Left ventricle myocardium superior (tissue), 1 donor: ENCODE data around the gene NAV3. TPM values are rescaled to one million over a fixed set of nuclear protein-coding genes. Genes with fewer than 3 reads are reported as not detected.

Source experiments
- ATAC-seq: fragments of 200-7000 bp; cut with Tn5 transposase; one replicate; pipeline ENCODE4 v1.9.1; 2020; ENCODE audit warnings: mild to moderate bottlenecking, moderate library complexity
- DNase-seq: peaks from one replicate; pipeline ENCODE4 v3.0.0-alpha.2; 2020
- intact Hi-C: fragments of 100-400 bp; cut with micrococcal nuclease; formaldehyde crosslinking; loops from one replicate; pipeline ENCODE4 v1.11.0; 2022
- total RNA-seq: library from RNA; stranded (reverse); fragmentation: NEBNext Ultra II Directional; extraction: Animal tissue kit (Norgen Biotek cat#: 25700); gene quantifications from one replicate; pipeline ENCODE4 v1.2.1, GENCODE V29; 2021
- donor health status: DM: no; HTN: yes; CAD: no; lungs with severe emphysema.

Gene NAV3
- total RNA-seq, 1 donor from 2014 or later: 3.3 TPM

DNA sequence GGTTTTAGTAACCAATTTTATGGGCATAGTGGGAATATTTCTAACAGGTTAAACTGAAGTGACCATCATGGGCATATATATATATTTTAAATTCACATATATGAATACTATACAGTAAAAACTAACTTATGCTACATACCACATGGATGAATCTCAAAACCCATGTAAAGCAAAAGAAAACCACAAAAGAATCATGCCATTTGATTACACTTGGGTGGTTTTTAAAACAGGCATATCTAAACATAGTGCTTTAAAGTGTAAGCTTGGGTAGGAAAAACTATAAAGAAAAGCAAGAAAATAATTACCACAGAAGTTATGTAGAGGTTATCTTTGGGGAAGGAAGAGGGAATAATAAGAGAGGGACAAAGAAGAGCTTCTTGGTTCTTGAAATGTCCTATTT is 326.1 kb downstream of the NAV3 start:
- DNase-seq (no peak), ATAC-seq (no peak)
- intact Hi-C loops: no loop called here

DNA sequence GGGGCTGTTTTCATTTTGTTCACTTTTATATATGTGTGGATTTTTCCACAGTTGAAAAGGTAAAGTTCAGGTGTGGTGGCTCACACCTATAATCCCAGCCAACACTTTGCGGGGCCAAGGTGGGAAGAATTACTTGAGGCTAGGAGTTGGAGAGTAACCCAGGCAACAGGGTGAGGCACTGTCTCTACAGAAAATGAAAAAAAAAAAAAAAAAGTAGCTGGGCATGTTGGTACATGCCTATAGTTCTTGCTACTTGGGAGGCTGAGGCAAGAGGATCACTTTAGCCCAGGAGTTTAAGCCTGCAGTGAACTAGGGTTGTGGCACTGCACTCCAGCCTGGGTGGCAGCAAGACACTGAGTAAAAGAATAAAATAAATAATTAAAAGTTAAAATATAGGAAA is 326.5 kb downstream of the NAV3 start:
- ATAC-seq (no peak), DNase-seq (no peak)
- intact Hi-C loops: no loop called here

DNA sequence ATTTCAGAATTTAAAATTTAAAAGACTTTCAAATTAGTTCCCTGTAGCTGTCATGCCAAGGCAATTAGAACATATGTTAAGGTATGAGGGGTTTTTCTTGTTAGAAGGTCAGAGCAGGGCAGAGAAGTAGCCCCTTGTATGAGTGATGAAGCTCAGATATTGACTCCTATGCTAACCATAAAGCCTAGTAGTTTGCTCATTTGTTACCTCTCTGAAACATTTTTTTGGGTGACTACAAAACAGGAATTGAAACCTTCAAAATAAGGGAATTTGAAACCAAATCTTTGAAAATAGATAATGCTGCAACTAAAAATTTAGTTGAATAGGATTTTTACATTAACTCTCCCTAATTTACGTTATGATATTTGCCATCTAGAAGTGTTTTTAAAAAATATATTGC is 333.5 kb downstream of the NAV3 start:
- DNase-seq (no peak), ATAC-seq (no peak)
- intact Hi-C loops: no loop called here

DNA sequence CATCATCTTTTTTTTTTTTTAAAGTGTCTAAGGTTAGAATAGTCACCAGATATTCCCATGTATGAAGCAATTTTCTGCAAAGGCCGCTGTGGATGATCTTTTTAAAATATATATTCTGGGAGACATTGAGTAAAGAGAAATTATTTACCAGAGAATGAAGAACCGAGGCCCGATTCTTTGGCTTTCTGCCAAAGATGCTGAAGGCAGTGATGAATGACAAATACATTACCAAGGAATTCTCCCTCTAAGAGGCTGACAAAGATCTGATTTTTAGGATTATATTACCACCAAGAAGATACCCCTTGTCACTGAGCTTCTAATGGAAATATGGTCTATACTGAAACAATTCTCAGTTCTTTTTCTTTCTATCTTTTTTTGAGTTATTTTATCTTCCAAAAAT is 336.8 kb downstream of the NAV3 start:
- ATAC-seq: no peak
- intact Hi-C loops: no loop called here

DNA sequence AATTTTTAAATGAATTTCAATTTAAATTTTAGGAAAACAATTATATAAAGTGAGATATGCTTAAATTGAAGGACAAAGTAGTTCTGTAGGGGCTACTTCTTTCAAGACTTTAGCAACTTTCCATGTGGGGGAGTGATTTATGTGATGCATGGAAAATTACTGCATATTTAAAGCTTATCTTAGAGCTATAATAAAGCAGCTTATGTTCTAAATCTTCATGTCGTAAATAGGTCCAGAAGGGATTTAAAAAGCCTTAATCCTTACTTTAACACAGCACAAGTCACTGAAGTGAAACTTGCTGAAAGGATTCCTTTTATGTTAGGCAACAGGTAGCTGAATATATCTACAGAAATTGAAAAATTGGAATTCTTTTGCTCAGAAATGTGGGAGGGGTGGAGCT is 340.4 kb downstream of the NAV3 start:
- intact Hi-C loops: no loop called here
- DNase-seq (no peak), ATAC-seq (no peak)

More for the DNA sequence above, 336.8 kb downstream of the NAV3 start:
- no peak for DNase-seq

DNA sequence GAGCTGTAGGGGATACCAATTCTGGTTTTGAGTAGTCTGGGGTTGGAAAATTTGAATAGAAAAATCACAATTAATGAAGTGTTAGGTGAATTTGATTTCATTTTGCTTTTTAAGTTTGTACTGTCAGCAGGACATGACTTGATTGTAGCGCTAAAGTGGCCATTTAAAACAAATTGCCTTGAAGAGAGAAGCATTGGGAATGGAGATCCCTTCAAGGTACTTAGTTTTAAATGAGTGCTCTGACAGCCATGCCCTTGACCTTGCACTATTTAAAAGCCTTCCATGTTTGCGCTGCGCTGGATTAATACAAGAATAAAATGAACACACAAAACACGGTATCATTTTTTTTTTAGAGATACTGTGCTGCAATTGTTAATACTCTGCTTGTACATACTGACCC is 345.9 kb downstream of the NAV3 start:
- DNase-seq (no peak), ATAC-seq (no peak)
- intact Hi-C loops: no loop called here

DNA sequence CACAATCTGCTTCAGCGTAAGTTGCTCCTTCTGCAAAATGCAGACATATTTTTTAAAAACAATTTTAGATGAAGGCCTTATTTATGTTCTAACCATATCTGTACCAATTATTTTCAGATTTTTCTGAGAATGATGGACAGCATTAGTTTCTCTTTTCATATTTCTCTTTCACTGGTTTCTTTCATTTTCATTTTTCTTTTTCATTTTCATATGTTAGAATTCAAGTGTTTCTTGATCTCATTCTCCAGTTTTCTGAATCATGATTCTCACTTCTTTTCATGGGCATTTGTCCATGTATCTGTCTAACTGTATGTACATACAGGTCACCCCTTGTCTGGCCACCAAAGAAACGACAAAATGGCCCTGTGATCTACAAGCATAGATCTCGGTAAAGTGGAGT is 346.6 kb downstream of the NAV3 start:
- no peak for DNase-seq
- intact Hi-C loops: no loop called here
- ATAC-seq: no peak

DNA sequence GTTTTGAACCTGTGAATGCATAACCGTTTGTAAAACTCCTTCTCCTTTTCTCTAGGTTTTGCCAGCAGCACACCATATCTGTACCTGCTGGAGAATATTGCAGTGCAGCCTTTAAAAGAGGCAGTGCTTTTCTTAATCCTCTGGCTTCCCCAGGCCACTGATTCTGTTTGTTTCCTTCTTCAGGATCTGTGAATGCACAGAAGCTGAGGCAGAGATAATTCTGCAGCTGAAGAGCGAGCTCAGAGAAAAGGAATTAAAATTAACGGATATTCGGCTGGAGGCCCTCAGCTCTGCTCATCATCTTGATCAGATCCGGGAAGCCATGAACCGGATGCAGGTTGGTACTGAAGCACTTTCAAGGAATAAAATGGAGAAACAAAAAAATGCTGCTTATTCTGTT is 348.7 kb downstream of the NAV3 start:
- ATAC-seq: no peak
- intact Hi-C loops: no loop called here
- DNase-seq: no peak

DNA sequence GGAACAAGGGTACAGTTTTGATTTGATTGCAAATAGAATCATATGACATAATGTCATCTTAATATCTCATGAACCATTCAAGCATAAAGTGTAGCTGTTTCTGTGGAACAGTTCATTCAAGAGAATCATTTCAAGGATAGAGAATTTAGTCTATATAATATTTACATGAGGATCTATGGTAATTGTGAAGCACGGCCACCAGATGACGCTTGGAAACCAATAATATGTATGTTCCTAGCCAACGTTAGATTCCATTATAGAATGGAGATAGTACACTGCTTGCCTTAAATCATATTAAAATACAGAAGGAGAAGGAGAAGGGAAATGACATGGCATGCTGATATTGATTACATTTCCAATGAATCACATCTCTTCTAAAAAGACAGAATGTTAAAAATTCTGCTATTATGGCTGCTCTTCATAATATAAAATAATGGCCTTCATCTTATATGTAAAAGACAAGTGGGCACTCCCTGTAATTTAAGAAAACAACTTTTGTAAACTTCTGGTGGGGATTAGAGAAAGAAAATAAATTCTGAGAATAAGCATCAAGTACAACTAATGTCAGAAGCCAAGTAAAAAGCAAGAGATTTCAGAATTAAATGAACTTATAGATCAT is 351.0 kb downstream of the NAV3 start:
- intact Hi-C loops: no loop called here
- no peak for ATAC-seq
- no peak for DNase-seq

DNA sequence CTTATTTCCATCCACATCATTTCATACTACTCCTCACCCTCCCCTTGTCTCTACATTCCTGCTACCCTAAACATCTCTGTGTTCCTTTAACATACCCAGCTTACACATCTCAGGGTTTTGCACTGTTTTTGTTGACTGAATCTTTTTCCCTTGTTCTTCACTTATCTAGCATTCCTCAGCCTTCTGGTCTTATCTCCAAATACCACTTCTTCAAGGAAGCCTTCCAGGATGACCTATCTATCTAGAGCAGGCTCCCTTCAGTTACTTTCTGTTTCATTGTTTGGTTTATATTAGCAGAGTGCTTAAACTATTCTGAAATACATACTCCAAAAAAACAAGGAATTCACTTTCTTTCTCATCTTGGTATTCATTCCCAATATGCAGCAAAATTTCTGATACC is 353.1 kb downstream of the NAV3 start:
- no peak for ATAC-seq
- DNase-seq: no peak
- intact Hi-C loops: no loop called here

DNA sequence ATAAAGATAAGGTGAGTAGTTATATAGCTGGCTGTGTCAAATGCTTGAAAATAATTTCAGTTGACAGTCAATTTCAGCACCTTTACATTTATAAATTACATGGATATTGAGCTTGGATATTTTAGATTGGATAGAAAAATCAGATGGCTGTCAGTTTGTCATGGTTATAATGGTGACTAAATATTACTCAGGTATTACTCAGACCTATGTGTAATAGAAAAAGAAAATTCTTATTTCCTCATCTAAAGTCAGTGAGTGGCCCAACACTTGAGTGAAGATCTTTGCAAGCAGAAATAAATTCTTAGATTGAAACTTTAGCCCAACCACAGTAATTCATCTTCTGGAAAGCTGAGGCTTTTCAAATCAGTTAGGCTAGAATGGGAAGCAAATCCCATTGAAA is 354.4 kb downstream of the NAV3 start:
- ATAC-seq (no peak), DNase-seq (no peak)

DNA sequence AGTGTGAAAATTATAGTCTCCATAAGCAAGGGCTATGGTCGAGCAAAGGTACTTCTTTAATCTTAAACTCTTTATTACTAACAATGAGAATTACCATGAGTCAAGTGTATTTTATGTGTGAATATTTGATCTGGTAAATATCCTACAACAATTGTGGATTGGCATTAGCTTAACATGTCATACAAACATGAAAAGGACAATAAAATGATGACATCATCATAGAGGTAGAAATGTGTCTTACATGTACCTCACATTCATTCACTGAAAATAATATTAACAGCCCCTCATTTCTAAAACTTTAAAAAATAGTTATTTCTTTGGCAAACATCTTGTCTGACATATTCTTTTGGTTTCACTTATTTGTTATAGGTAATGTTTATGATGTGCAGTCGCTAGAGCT is 355.0 kb downstream of the NAV3 start:
- ATAC-seq (no peak), DNase-seq (no peak)
- intact Hi-C loops: no loop called here

More for the DNA sequence above, 354.4 kb downstream of the NAV3 start:
- intact Hi-C loops: no loop called here

DNA sequence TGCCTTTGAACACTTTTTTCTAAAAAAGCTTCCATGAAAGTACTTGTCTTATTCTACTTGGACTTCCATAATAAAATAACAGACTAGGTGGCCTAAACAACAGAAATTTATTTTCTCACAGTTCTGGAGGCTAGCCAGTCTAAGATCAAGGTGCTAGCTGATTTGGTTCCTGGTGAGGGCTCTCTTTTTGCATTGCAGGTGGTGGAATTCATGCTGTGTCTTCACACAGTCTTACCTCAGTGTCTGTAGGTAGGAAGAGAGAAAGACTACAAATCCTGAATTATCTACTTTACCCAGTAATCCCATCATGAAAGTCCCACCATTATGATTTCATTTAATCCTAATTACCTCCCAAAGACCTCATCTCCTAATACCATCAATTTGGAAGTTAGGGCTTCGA is 356.0 kb downstream of the NAV3 start:
- intact Hi-C loops: no loop called here
- ATAC-seq: no peak
- no peak for DNase-seq

DNA sequence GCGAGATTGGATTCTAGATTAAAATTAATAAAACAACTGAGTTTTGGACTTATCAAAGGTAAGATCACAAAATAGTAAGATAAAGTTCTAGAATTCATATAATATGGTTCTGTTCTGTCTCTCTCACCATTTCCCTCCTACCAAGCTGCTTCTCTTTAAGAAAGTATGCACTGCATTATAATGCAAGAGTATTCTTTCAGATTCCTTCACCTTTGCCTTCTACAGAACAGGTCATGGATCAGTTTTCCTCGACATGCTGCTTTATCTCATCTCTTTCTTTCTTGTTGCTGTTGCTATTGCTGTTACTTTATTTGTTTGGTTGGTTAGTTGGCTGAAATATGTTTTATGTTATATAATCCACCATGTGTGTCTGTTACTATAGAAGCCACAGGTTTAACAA is 357.0 kb downstream of the NAV3 start:
- intact Hi-C loops: no loop called here
- DNase-seq (no peak), ATAC-seq (no peak)

DNA sequence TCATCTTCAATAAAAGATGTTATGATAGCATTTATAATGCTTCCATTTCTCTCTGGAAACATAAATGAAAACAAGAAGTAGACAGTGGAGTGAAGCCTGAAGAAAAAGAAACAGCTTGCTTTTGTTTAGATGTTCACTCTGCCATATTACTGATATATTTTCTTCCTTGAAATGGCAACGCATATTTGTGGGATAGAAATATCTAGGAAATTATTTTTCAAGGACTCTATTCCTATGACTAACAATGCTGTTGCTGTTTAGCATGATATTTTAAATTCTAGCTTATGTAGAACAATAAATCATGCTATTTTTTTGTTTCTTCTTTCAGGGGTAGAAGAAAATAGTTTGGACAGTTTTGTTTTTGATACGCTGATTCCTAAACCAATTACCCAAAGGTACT is 359.0 kb downstream of the NAV3 start:
- no peak for ATAC-seq
- DNase-seq: no peak
- intact Hi-C loops: no loop called here

DNA sequence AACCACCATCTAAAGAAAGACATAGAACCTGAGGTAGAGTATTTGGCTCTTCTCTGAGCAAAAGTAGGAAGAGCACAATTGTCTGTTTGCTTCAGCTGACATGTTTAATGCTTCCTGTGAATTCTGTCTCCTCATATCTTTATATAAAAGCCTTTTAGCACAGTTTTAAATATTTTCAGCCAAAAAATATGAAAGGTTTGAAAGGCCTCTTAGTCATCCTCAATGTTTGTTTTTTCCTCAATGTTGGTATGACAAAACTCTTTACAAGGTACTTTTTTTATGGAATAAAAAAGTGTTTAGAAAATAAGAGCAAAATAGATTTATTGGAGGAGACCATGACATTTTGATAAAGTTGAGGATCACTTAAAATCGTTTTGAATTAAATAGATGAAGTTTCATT is 360.9 kb downstream of the NAV3 start:
- intact Hi-C loops: no loop called here
- ATAC-seq (no peak), DNase-seq (no peak)

DNA sequence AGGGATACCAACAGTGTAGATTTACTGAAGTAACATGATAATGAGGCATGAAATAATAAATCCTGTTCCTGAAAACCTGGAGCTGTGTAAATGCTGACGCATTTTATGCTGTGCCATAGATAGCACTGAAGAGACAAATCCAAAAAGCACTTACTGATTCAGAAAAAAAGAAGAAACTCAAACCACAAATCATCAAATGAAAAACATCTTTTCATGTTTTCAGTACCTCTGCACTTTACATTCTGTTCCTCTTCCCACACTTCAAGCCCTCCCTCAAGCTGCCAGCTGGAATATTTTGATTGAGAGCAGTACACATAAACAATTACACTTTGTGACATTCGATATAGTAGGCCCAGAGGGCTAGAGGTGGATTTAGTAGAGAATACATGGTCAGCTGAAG is 362.3 kb downstream of the NAV3 start:
- intact Hi-C loops: no loop called here

DNA sequence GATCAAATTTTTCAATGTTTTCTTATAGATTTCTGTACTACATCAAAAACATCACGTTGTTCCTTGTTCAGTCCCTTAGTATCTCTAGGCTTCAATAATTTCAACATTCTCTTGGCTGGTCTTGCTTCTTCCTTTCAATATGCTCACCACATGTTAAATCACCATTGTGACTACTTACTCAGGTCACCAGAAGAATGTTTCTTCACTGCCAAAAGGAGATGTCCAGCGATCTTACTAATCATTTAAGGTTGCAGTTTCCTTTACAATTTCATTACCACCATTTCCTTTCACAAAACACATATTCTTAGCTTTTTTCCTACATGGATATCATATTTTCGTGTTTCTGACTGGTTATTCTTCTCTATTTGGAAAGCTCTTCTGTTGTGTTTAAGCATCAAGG is 363.8 kb downstream of the NAV3 start:
- intact Hi-C loops: no loop called here
- ATAC-seq: peak; percentile 57

More for the DNA sequence above, 362.3 kb downstream of the NAV3 start:
- ATAC-seq: no peak
- DNase-seq: no peak

DNA sequence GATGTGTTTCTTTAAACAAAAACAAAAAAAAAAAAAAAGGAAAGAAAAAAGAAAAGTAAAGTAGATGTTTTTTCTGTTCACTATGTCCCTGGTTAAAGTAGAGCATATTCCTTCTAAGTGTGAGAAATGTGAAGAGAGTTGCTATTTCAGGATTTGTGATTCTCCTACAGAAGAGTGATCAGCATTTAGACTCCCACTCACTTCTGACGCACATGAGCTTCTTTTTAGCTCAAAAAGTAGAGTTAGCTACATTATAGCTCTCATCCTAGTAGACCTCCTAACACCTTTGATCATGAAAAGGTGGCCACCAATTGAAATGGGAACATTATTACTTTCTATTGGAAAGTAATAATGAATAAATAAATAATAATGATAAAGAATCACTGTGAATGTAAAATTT is 368.2 kb downstream of the NAV3 start:
- DNase-seq: no peak
- no peak for ATAC-seq
- intact Hi-C loops: no loop called here

More for the DNA sequence above, 363.8 kb downstream of the NAV3 start:
- DNase-seq: no peak

DNA sequence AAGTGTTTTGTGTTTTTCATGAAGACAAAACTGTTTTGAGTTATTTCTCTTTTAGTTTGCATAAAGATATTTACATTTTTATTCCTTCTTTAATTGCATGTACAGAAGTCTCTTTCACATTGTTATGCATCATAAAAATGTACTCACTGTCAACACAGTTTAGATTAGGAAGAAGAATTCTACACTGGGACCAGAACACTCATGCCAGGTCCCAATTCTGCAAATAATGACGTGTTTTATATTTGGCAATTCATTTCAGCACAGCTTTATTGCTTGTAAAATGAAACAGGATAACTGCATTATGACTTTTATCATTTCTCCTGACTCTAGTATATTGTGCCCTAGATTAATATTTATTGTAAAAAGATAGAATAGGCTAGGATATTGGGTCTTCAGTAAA is 369.2 kb downstream of the NAV3 start:
- intact Hi-C loops: no loop called here
- ATAC-seq: no peak

DNA sequence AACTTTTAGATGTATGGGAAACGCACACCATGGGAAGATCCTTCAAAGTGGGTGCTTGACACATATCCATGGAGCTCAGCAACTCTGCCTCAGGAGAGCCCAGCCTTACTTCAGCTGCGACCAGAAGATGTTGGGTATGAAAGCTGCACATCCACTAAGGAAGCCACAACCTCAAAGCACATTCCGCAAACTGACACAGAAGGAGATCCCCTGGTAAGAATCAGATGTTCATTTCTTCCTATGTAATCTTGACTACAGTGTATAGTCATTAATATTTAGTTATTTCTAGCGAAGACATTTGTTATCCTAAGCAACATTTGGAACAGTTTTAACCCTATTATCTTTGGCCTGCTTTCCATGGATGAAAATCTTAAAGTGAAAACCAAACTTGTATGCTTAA is 374.2 kb downstream of the NAV3 start:
- ATAC-seq (no peak), DNase-seq (no peak)
- intact Hi-C loops: no loop called here

More for the DNA sequence above, 369.2 kb downstream of the NAV3 start:
- DNase-seq: no peak

DNA sequence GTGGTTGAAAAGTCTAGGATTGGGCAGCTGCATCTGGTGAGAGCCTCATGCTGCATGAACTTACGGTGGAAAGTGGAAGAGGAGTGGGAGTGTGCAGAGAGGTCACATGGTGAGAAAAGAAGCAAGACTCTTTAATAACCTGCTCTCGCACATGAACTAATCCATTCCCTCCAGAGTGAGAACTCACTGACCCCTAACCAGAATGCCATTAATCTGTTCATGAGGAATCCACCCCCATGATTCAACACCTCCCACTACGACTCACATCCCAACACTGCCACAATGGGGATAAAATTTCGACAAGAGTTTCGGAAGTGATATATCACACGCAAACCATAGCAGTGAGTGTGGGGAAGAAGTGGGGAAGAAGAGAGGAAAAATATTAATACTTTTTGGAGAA is 377.4 kb downstream of the NAV3 start:
- DNase-seq (no peak), ATAC-seq (no peak)
- intact Hi-C loops: no loop called here
